Naive thymus-derived CD4-positive, alpha-beta T cell (primary cell): Measurements from ENCODE around the gene ZNF503. TPM values are rescaled to one million over a fixed set of nuclear protein-coding genes. Genes with fewer than 3 reads are reported as not detected.

Source experiments
- ATAC-seq: fragments of 150-1000 bp; cut with Tn5 transposase; 2 replicates; pipeline ENCODE4 v1.10.0; 2021; ENCODE audit warnings: mild to moderate bottlenecking, moderate library complexity
- CTCF ChIA-PET: fragments of 350-600 bp; sonication (Branson Sonifier 250); formaldehyde crosslinking; loops from one replicate; lab custom pipeline; 2021; ENCODE audit warnings: antibody characterized with exemption; lab: Charles Lee
- POLR2A ChIA-PET: fragments of 350-600 bp; sonication (Branson Sonifier 250); formaldehyde crosslinking; loops from one replicate; lab custom pipeline; 2021; ENCODE audit warnings: antibody characterized with exemption, inconsistent platforms; lab: Charles Lee
- DNase-seq, 9 donors: peaks; one replicate each; pipeline versions ENCODE4 v3.0.0 to v3.0.0-alpha.2; 2020 to 2022; ENCODE audit warnings: mixed read lengths in 1 of 9
- H3K27ac ChIP-seq: one replicate; pipeline ENCODE4 v1.7.0; 2013; ENCODE audit warnings: mild to moderate bottlenecking, low read depth, low read length, moderate library complexity
- H3K27me3 ChIP-seq, 2 donors: one replicate each; pipeline ENCODE4 v1.7.0; 2013; ENCODE audit warnings: low read length in 2 of 2, mild to moderate bottlenecking in 2 of 2, moderate library complexity in 2 of 2; ENCODE audit not compliant: control insufficient read depth in 2 of 2, insufficient read depth in 2 of 2
- H3K36me3 ChIP-seq, 3 experiments: 1 replicate in 2 of 3; 2 replicates in 1 of 3; pipeline ENCODE4 v1.7.0; 2013; ENCODE audit warnings: low read length in 3 of 3, mild to moderate bottlenecking in 3 of 3, moderate library complexity in 1 of 3; ENCODE audit not compliant: insufficient read depth in 3 of 3, control insufficient read depth in 2 of 3
- H3K4me1 ChIP-seq, 2 donors: one replicate each; pipeline ENCODE4 v1.7.0; 2013; ENCODE audit warnings: low read length in 2 of 2, mild to moderate bottlenecking in 2 of 2, moderate library complexity in 1 of 2; ENCODE audit not compliant: control insufficient read depth in 2 of 2, insufficient read depth in 2 of 2
- H3K4me3 ChIP-seq: 2 replicates; pipeline ENCODE4 v1.7.0; 2013; ENCODE audit warnings: mild to moderate bottlenecking, low read length
- H3K9me3 ChIP-seq, 3 experiments: 1 replicate in 2 of 3; 2 replicates in 1 of 3; pipeline ENCODE4 v1.7.0; 2013; ENCODE audit warnings: low read length in 3 of 3; ENCODE audit not compliant: control insufficient read depth in 2 of 3
- H3K27ac Mint-ChIP-seq, 9 donors: one replicate each; pipeline ENCODE4 v1.8.0; 2020 to 2022; ENCODE audit warnings: mixed read lengths in 9 of 9, mild to moderate bottlenecking in 8 of 9, moderate library complexity in 5 of 9, inconsistent platforms in 2 of 9
- H3K27me3 Mint-ChIP-seq, 5 donors: one replicate each; pipeline ENCODE4 v1.8.0; 2021 to 2022; ENCODE audit warnings: mixed read lengths in 5 of 5, mild to moderate bottlenecking in 1 of 5
- H3K36me3 Mint-ChIP-seq, 5 donors: one replicate each; pipeline ENCODE4 v1.8.0; 2020 to 2022; ENCODE audit warnings: mixed read lengths in 5 of 5, mild to moderate bottlenecking in 3 of 5, inconsistent platforms in 1 of 5
- H3K4me1 Mint-ChIP-seq, 7 donors: one replicate each; pipeline ENCODE4 v1.8.0; 2020 to 2022; ENCODE audit warnings: mixed read lengths in 7 of 7, mild to moderate bottlenecking in 3 of 7, inconsistent platforms in 1 of 7
- H3K4me3 Mint-ChIP-seq, 10 donors: one replicate each; pipeline ENCODE4 v1.8.0; 2020 to 2022; ENCODE audit warnings: mild to moderate bottlenecking in 10 of 10, mixed read lengths in 10 of 10, moderate library complexity in 6 of 10, inconsistent platforms in 2 of 10
- H3K9me3 Mint-ChIP-seq, 11 donors: one replicate each; pipeline ENCODE4 v1.8.0; 2020 to 2022; ENCODE audit warnings: mixed read lengths in 11 of 11, mild to moderate bottlenecking in 4 of 11, inconsistent platforms in 1 of 11, moderate library complexity in 1 of 11
- intact Hi-C, 2 donors: fragments of 100-400 bp; cut with micrococcal nuclease; formaldehyde crosslinking; loops; one replicate each; pipeline ENCODE4 v1.15.1; 2023
- polyA plus RNA-seq, 2 donors: library from polyadenylated mRNA; unstranded; fragments of 300-500 nt; fragmentation: Illumina TruSeq; gene quantifications; one replicate each; pipeline ENCODE4 v1.2.3, GENCODE V29; 2021
- total RNA-seq, 6 experiments: library from RNA in 5 of 6; stranded (reverse) in 5 of 6; gene quantifications; 1 replicate in 5 of 6; 2 replicates in 1 of 6; pipeline ENCODE4 v1.2.3 and lab custom pipeline; 2021 to 2026

ZNF503 gene
- total and polyA plus RNA-seq, 7 experiments from 2014 or later, result 0.07 to 3.6 (median 0.54) TPM; not detected in 3

DNA sequence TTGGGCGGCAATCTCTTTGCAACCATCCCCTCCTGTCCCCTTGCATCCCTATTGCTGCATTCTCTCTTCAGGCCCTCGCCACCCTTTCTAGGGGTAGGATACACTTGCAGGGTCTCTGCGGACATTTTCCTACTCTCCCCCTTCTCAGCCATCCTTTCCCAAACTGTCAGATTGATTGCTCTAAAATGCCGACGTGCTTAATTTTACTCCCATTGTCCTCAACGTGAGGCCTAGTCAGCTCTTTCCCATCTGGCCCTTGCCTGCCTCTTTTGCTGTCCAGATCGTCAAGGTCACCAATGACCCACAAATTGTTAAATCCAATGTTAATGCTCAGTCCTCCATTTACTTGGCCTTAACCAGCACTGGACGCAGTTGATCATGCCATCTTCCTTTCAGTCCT lies 17.1 kb upstream of the ZNF503 start:
- no peaks in the 10 kb centered on the region for H3K36me3 Mint-ChIP-seq
- CTCF ChIA-PET, result no interaction called here
- intact Hi-C loops, result no loop called here
- H3K27me3 Mint-ChIP-seq, result peaks cover 15 to 53% (median 26%) of the 10 kb centered on the region in 5 donors
- Histone ChIP-seq H3K27ac (no peak overlapping the region), H3K9me3 (no peaks in the 10 kb centered on the region), H3K4me3 (no peak overlapping the region), H3K27me3 (no peaks in the 10 kb centered on the region), H3K36me3 (no peaks in the 10 kb centered on the region), H3K4me1 (no peaks in the 10 kb centered on the region)
- POLR2A ChIA-PET, result no interaction called here
- H3K27ac Mint-ChIP-seq, result no peak overlapping the region
- DNase-seq (no peak), ATAC-seq (no peak)
- H3K4me3 Mint-ChIP-seq, result no peak overlapping the region
- no peaks in the 10 kb centered on the region for H3K4me1 Mint-ChIP-seq
- H3K9me3 Mint-ChIP-seq, result peaks cover 0 to 3% (median 0%) of the 10 kb centered on the region in 11 donors

DNA sequence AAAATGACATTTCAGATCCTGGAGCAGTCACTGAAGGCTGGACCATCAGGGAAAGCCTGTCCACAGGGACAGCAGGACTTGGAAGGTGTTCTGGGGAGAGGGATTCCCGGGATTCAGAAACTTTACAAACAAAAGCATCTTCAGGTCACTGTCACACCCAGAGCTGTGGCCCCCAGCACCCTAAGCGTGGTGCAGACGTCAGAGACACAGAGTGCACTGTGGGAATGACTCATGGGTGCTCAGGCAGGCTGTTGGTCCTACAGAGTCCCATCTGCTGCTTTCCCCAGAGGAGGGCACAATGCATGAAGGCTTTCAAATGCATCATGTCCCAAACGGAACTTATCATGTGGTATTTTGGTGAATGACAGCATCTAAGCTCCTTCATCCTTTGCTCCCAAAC lies 16.7 kb upstream of the ZNF503 start:
- Mint-ChIP-seq H3K36me3 (no peaks in the 10 kb centered on the region), H3K4me3 (no peak overlapping the region), H3K27me3 (peaks cover 17 to 54% (median 28%) of the 10 kb centered on the region in 5 donors), H3K27ac (no peak overlapping the region), H3K9me3 (peaks cover 0 to 3% (median 0%) of the 10 kb centered on the region in 11 donors), H3K4me1 (no peaks in the 10 kb centered on the region)
- ChIA-PET POLR2A (no interaction called here), CTCF (no interaction called here)
- Histone ChIP-seq H3K4me3 (no peak overlapping the region), H3K36me3 (no peaks in the 10 kb centered on the region), H3K9me3 (no peaks in the 10 kb centered on the region), H3K4me1 (no peaks in the 10 kb centered on the region), H3K27ac (no peak overlapping the region), H3K27me3 (no peaks in the 10 kb centered on the region)
- DNase-seq, result no peak
- intact Hi-C loops, result no loop called here
- ATAC-seq, result no peak

DNA sequence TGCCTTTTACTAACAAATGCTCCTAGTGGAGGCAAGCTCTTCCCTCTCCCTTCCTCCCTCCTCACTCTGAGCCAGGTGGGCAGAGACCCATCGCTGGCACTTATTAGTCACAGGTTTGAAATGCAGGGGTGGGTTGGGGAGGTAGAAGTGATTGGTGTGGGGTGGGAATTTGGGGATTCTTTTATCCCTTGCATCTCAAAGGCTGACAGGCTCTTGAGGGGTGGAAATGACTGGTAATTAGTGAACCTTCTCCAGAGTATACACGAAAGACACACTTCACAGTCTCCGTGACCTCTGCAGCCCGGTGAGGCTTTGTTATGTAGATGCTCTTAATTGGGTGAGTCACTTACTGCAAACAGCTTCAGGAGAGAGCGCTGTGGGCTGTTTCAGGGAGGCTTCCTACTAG lies 16.0 kb upstream of the ZNF503 start:
- Histone ChIP-seq H3K9me3 (no peaks in the 10 kb centered on the region), H3K36me3 (no peaks in the 10 kb centered on the region), H3K27me3 (no peaks in the 10 kb centered on the region), H3K4me3 (no peak overlapping the region), H3K27ac (no peak overlapping the region), H3K4me1 (no peaks in the 10 kb centered on the region)
- Mint-ChIP-seq H3K27me3 (peaks cover 20 to 47% (median 29%) of the 10 kb centered on the region in 5 donors), H3K4me1 (no peaks in the 10 kb centered on the region), H3K36me3 (no peaks in the 10 kb centered on the region), H3K4me3 (no peak overlapping the region), H3K27ac (no peak overlapping the region), H3K9me3 (no peaks in the 10 kb centered on the region)
- no peak for DNase-seq
- CTCF ChIA-PET, result no interaction called here
- POLR2A ChIA-PET, result no interaction called here
- intact Hi-C loops, result no loop called here
- ATAC-seq, result no peak

DNA sequence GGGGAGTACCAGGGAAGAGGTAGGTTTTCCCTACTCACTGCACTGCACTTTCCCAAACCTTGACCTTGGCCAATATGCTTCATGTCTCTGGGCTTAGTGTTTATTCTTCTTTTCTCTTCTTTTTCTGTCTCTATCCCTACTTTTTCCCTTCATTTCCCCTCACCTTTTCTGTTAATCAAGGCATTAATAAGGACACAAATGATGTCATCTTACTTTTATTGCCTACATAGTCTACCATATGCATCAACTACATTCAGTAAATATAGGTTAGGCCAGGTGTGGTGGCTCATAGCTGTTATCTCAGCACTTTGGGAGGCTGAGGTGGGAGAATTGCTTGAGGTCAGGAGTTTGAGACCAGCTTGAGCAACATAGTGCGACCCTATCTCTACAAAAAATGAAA lies 13.0 kb upstream of the ZNF503 start:
- intact Hi-C loops, result no loop called here
- peaks cover 0 to 6% (median 0%) of the 10 kb centered on the region in 11 donors for H3K9me3 Mint-ChIP-seq
- H3K36me3 Mint-ChIP-seq, result peaks cover 0 to 3% (median 0%) of the 10 kb centered on the region in 5 donors
- no peaks in the 10 kb centered on the region for H3K9me3 ChIP-seq
- POLR2A ChIA-PET, result no interaction called here
- H3K27ac ChIP-seq, result no peak overlapping the region
- no peak overlapping the region for H3K4me3 ChIP-seq
- CTCF ChIA-PET, result no interaction called here
- H3K4me3 Mint-ChIP-seq, result no peak overlapping the region
- no peaks in the 10 kb centered on the region for H3K36me3 ChIP-seq
- no peaks in the 10 kb centered on the region for H3K4me1 ChIP-seq
- no peaks in the 10 kb centered on the region for H3K27me3 ChIP-seq
- H3K27ac Mint-ChIP-seq, result no peak overlapping the region
- DNase-seq (no peak), ATAC-seq (no peak)
- peaks cover 0 to 12% (median 6%) of the 10 kb centered on the region in 7 donors for H3K4me1 Mint-ChIP-seq
- peaks cover 46 to 71% (median 50%) of the 10 kb centered on the region in 5 donors for H3K27me3 Mint-ChIP-seq

DNA sequence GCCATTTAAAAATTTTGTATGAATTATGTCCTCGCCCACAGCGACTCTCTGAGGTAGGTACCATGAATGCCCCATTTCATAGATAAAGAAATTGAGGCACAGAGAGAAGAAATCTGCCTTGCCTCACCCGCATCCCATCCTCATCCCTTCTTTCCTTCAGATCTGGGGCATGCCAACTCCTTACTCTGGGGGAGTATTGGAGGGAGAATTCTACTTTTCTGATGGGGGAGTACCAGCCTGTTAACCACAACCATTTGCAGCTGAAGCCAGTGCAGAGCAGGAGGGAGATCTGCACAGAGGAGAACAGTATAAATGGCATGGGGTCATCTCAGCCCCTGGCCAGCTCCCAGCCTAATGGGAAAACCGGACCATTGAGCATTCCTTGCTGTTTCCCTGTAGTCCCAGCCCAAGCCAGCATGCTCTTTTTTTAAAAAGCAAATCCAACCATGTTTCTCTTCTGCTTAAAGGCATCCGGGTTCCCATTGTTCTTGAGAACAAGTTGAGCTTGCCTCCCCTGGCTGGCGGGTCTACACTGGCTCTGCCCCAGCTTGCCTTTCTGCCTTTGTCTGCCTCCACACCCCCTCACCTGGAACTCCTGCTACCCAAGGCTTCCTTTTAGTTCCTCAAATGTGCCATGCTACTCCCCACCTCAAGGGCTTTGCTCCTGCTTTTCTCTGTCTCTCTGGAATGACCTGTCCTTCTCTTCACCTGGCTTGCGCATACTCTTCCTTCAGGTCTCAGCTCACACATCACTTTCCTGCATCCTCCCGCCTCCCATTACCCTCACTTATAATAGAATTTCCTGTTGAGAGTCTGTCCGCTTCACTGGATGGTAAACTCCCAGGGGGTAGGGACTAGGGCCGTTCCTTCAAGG lies 8.8 kb upstream of the ZNF503 start:
- Mint-ChIP-seq H3K36me3 (peaks cover 0 to 4% (median 4%) of the 10 kb centered on the region in 5 donors), H3K9me3 (peaks cover 0 to 11% (median 1%) of the 10 kb centered on the region in 11 donors), H3K4me3 (peak overlapping the region; percentile 65 to 85 (median 78)), H3K4me1 (peaks cover 6 to 29% (median 18%) of the 10 kb centered on the region in 7 donors), H3K27ac (peak overlapping the region in 1 of 9 donors; percentile 29), H3K27me3 (peaks cover 59 to 78% (median 66%) of the 10 kb centered on the region in 5 donors)
- ChIA-PET POLR2A (no interaction called here), CTCF (no interaction called here)
- Histone ChIP-seq H3K36me3 (no peaks in the 10 kb centered on the region), H3K27ac (no peak overlapping the region), H3K4me1 (peaks cover 0 to 9% of the 10 kb centered on the region in 2 donors), H3K4me3 (no peak overlapping the region), H3K27me3 (peaks cover 0 to 14% of the 10 kb centered on the region in 2 donors), H3K9me3 (no peaks in the 10 kb centered on the region)
- intact Hi-C loops, result no loop called here
- ATAC-seq (no peak), DNase-seq (no peak)

DNA sequence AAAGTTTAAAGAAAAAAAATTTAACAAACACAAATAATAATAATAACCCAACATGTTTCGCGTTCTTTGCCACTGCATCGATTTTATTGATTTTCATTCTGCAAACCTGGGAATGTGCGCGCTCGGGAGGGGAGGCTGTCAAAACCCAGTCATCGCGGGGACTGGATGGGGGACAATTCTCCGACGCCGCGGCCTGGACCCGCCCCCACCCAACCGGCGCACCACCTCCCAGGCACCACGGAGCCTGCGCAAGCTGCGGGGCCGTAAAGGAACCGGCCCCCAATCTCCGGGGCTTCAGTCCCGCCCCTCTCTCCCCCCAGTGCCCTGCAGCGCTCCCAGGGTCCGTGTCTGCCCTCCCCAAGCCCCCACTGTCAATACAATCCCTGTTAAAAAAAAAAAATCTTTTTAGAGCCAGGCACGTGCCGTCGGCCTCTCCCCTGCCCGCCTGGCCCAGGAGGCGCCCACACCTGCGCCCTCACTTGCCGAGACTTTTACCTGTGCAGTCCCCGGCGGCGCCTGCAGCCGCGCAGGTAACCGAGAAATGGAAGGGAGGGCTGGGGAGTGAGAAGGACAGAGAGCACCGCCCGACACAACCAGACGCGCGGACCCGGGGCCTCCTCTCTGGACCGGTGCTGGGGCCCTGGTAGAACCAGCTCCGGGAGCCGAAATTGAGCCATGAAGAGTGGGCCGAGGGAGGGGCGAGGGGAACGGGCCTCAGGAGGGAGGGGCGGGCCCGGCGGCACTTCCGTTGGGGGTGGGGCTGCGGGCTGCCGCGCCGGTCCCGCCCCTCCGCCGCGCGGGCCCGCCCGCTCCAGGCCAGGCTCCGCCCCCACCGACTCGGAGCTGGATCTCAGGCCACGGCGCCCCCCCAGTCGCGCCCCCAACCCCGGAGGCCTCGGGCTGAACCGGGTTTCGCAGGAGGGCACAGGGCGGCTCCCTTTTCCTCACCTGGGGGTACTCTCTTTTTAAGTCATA lies 7.6 kb upstream of the ZNF503 start:
- H3K27me3 Mint-ChIP-seq, result peaks cover 62 to 76% (median 64%) of the 10 kb centered on the region in 5 donors
- H3K4me1 Mint-ChIP-seq, result peaks cover 7 to 30% (median 19%) of the 10 kb centered on the region in 7 donors
- Histone ChIP-seq H3K9me3 (no peaks in the 10 kb centered on the region), H3K27me3 (peaks cover 0 to 14% of the 10 kb centered on the region in 2 donors), H3K4me3 (peak overlapping the region; percentile 46), H3K27ac (no peak overlapping the region), H3K36me3 (no peaks in the 10 kb centered on the region), H3K4me1 (peaks cover 0 to 9% of the 10 kb centered on the region in 2 donors)
- H3K9me3 Mint-ChIP-seq, result peaks cover 0 to 11% (median 1%) of the 10 kb centered on the region in 11 donors
- H3K27ac Mint-ChIP-seq, result no peak overlapping the region
- peak overlapping the region; percentile 65 to 85 (median 80) for H3K4me3 Mint-ChIP-seq
- peaks cover 0 to 5% (median 4%) of the 10 kb centered on the region in 5 donors for H3K36me3 Mint-ChIP-seq
- DNase-seq (peak in 5 of 9 donors; percentile 31 to 36 (median 34)), ATAC-seq (peak; percentile 82)
- CTCF ChIA-PET, result no interaction called here
- POLR2A ChIA-PET, result no interaction called here
- intact Hi-C loops, result loop anchor here (10.0 kb wide), 1 partner anchor 1576 kb away; no protein-coding TSS in a partner anchor
